ENCODE results near the gene LMAN2. TPM values are rescaled to one million over a fixed set of nuclear protein-coding genes. Genes with fewer than 3 reads are reported as not detected.

The LMAN2 gene
- total and polyA plus RNA-seq, 2 experiments from 2014 or later: 153 to 227 TPM

- TF ChIP-seq ZNF462 (CRISPR knock-in tag; IDR thresholded peaks at IDR 0.05): no peak
- no peak for TF ChIP-seq ZNF114 (CRISPR knock-in tag; IDR thresholded peaks at IDR 0.05)
These were observed 48.9 kb downstream of the LMAN2 start (continued) for GRCh38 chr5:177302354-177303110.

DNA sequence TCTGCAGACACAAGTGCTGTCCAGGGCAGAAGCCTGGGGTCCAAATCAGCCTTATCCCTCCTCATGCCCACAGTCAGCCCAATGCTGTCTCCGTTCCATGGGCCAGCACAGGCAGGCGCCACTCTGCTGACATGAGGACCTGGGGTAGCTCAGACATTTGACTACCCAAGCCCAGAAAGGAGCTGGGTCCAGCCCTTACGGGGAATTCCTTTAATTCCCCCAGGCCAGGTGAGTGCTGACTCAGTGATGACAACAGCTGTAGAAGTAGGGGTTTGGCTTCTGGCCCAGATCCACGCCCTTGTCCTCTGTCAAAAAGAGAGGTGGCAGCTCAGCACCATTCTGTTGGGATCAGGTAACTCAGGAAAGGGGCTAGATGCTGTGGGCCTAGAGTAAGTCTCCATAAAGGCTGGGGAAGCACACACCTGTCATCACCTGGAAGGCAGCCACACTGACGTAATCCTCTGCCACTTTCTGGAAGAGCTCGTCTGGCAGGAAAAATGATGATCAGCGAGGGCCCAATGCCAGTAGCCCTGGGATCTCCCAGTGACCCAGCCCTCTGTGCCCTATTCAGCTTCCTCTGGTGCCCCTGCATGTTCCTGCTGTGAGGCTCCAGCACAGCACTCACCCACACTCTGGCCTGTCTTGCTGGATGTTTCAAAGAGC is 49.8 kb downstream of the LMAN2 start:
- Mint-ChIP-seq H3K4me1 (peaks cover 68% of the 10 kb centered on the region), H3K27ac (no peak overlapping the region), H3K27me3 (ENCODE audit: insufficient read depth, low read depth, poor library complexity) (peaks cover 36% of the 10 kb centered on the region), H3K9me3 (no peaks in the 10 kb centered on the region; the same call in 2 of the 3 replicates), H3K36me3 (ENCODE audit: low read depth) (peaks cover 61% of the 10 kb centered on the region), H3K4me3 (peak overlapping the region; percentile 99)
- TF ChIP-seq EZH2 (IDR thresholded peaks at IDR 0.05; ENCODE audit: low read depth, unreplicated experiment): no peak
- TF ChIP-seq, protein P1, sequence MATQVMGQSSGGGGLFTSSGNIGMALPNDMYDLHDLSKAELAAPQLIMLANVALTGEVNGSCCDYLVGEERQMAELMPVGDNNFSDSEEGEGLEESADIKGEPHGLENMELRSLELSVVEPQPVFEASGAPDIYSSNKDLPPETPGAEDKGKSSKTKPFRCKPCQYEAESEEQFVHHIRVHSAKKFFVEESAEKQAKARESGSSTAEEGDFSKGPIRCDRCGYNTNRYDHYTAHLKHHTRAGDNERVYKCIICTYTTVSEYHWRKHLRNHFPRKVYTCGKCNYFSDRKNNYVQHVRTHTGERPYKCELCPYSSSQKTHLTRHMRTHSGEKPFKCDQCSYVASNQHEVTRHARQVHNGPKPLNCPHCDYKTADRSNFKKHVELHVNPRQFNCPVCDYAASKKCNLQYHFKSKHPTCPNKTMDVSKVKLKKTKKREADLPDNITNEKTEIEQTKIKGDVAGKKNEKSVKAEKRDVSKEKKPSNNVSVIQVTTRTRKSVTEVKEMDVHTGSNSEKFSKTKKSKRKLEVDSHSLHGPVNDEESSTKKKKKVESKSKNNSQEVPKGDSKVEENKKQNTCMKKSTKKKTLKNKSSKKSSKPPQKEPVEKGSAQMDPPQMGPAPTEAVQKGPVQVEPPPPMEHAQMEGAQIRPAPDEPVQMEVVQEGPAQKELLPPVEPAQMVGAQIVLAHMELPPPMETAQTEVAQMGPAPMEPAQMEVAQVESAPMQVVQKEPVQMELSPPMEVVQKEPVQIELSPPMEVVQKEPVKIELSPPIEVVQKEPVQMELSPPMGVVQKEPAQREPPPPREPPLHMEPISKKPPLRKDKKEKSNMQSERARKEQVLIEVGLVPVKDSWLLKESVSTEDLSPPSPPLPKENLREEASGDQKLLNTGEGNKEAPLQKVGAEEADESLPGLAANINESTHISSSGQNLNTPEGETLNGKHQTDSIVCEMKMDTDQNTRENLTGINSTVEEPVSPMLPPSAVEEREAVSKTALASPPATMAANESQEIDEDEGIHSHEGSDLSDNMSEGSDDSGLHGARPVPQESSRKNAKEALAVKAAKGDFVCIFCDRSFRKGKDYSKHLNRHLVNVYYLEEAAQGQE (IDR thresholded peaks at IDR 0.05; ENCODE audit: unreplicated experiment): no peak
- TF ChIP-seq JUNB (IDR thresholded peaks at IDR 0.05; ENCODE audit: unreplicated experiment): no peak
- peak; percentile 56 for TF ChIP-seq POLR2AphosphoS5 (IDR thresholded peaks at IDR 0.05; ENCODE audit: low read depth)
- no peak for TF ChIP-seq ETS1 (IDR thresholded peaks at IDR 0.05)
- no peak for DNase-seq (ENCODE audit: low spot score)
- Histone ChIP-seq H3F3A (replicated peaks; ENCODE audit: low read depth) (peaks cover 36% of the 10 kb centered on the region), H3K36me3 (ENCODE audit: insufficient read depth) (peaks cover 20% of the 10 kb centered on the region), H3K9me2 (ENCODE audit: insufficient read depth) (no peaks in the 10 kb centered on the region), H2AFZ (no peak overlapping the region), H3K27ac (ENCODE audit: low read depth) (peak overlapping the region; percentile 72; the same call in 1 of the 2 replicates), H3K4me1 (ENCODE audit: insufficient read depth) (peaks cover 37% of the 10 kb centered on the region), H3K27me3 (ENCODE audit: insufficient read depth) (no peaks in the 10 kb centered on the region), H4K20me1 (replicated peaks; ENCODE audit: insufficient read depth) (peaks cover 38% of the 10 kb centered on the region), H3K4me2 (peak overlapping the region; percentile 99; the same call in 1 of the 2 replicates), H3K79me2 (replicated peaks; ENCODE audit: insufficient read depth) (peaks cover 25% of the 10 kb centered on the region), H3K4me3 (peak overlapping the region; percentile 99; the same call in 1 of the 2 replicates)
- ATAC-seq: no peak

Data from GM23338 (cell line).